GM21360 (cell line): ENCODE data around the gene LRRC53.

Experiments used
- ATAC-seq: cut with Tn5 transposase; IDR thresholded peaks from one replicate; pipeline ENCODE4 v1.9.1; 2021; ENCODE audit warnings: mild to moderate bottlenecking, moderate library complexity; ENCODE audit not compliant: unreplicated experiment

Gene LRRC53

DNA sequence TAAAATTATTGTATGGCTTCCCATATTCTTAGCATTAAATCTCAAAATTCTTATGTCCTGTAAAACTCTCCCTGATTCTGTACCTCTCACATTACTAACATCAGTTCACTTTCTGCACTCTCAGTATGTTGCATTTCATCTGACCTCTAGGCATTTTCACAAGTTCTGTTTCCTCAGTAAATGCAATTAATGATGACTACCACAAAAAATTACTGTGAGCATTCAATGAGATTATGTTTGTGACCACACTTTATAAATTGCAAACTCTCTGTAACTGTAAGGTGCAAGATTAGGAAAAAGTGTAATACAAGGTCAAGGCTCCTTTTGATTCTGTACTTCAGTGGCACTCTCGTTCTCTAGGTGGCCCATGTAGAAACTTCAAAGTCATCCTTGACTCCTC is 60.4 kb downstream of the LRRC53 start:
- no peak for ATAC-seq

DNA sequence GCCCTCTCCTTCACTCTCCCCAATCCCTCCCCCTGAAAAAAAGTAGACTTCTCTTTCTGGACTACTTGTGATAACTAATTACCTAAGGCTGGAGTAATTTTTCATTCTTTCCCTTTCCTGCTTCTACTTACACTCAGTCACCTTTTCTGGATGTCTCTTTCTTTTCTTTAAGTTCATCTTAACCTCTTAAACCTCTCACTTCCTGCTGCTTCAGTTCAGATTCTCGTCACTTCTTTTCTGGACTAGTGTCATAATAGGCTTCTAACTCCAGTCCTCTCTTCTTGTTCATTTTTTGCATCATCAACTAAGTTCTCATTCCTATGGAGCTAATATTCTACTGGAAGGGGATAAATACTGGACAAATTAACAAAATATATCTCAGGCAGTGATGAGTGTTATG is 75.4 kb downstream of the LRRC53 start:
- ATAC-seq: no peak

DNA sequence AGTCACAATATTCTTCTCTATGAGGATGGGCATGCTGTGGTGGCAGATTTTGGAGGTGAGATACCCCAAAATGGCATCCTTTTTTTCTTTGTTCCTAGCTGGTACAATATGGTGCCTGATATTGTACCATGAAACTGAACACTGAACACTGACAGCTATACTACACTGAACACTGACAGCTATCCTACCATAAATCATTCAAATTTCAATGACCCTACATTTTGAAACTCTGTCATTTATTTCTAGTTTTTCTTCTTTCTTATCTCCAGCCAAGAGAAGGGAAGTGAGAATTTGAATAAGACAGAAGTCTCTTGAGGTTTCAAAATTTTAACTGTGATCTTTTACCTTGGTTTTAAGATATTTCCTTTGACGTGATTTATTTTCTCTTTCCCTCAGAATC is 76.3 kb downstream of the LRRC53 start:
- ATAC-seq: no peak

DNA sequence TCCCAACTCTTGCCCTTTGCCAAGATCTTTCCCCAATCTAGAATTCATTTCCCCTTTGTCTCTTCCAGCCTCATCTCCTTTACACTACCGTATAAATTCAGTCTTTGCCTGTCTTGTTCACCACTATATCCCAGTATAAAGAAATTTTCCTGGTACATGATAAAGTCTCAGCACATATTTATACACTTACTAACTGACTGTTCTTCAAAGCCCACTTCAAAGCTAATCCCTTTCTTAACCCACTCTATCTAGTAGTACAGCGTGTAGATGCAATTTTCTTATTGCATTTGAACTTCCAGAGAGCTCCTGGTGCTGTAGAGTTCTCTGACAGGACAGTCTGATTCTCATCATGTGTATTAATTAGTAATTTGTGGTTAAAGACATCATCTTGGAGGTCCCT is 78.1 kb downstream of the LRRC53 start:
- ATAC-seq: no peak

DNA sequence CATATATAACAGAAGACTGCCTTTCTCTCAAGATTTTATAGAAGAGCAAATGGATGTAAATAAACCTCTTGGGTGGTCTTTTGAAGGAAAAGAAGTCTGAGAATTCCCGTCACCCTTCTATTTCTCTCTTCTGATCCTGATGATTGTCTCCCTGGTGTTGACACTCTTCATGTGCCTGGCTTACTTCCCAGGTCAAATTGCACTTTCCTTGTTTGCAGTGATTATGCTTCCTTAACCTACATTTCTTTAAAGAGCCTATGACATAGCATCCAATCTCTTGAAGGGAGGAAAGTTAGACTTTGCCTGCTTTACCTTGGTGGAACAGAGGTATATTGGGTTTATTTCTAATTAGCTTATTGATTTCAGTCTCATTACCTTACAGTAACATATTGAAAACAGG is 80.1 kb downstream of the LRRC53 start:
- no peak for ATAC-seq

DNA sequence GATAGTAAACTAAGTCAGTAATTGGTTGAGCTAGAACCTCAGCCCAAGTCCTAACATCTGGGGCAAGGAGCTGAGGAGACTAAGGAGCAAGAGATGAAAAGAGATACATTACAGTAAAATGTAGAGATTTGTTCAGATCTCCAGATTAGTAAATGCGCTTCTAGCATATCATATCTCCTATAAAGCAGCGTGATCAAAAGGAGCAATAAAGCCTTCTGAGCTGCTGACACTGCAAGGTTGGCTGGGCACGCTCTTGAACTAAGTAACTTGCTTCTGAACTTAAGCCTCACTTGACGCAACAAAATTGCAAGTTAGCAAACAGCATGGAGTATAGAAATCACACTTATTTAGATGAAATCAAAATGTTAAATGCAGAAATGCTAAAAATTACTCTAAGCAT is 80.9 kb downstream of the LRRC53 start:
- ATAC-seq: no peak

DNA sequence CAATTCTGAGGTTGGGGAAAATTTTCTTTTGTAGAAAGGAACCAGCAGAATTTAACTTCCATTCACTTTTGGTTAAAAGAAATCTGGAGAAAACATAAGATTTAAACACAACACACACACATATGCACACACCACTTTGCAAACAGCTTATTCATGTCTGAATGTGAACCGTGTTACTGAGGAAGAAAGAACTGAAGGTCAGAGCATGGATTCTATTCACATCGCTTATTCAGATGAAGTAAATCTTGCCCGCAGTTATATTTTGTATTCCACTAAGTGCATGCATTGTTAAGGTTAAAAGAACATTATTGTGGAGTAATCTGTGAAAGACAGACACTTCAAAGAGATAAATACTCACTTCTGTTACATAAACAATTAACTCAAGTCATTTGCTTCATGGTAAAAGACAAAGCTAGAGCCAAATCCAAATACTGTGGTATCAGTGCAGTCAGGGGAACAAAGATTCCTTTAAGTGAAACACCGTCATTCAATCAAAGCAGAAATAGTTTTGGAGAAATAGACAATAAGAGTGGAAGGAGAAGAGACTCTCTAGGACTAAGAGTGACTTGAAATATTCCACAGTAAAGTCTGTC is 82.0 kb downstream of the LRRC53 start:
- ATAC-seq: no peak

DNA sequence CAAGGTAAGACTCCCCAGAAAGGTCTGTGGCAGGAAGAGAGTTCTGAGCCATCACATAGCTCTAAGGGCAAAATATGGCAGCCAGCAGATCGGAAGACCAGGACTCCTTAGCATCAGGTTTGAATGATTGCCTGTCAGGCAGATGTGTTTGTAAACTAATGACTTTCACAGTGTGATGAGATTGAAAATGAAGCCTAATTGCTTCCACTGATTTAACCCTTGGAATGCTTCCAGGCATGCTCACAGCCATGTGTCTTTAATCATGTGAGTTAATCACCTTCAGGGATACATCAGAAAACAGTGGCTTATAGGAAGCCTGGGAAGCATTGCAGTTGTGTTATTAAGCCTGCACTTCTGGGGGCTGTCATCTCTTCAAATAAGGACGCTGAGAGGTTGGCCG is 82.8 kb downstream of the LRRC53 start:
- no peak for ATAC-seq

DNA sequence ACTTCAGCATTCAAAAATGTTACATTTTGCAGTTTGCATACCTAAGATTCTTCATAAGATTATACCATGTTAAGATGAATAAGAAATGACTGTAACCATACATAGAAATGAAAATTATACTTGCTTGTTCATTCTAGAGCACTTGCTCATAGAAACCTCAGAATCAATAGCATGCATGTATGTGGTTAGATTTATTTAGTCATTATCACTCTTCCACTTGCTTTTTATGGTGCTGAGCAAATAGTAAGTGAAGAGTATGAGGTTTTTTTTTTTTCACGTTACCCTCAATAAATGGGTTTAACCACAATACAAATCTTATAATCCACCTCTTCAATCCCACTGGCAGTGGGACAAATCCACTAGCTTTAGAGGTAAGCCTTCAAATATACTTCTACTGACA is 84.7 kb downstream of the LRRC53 start:
- no peak for ATAC-seq

DNA sequence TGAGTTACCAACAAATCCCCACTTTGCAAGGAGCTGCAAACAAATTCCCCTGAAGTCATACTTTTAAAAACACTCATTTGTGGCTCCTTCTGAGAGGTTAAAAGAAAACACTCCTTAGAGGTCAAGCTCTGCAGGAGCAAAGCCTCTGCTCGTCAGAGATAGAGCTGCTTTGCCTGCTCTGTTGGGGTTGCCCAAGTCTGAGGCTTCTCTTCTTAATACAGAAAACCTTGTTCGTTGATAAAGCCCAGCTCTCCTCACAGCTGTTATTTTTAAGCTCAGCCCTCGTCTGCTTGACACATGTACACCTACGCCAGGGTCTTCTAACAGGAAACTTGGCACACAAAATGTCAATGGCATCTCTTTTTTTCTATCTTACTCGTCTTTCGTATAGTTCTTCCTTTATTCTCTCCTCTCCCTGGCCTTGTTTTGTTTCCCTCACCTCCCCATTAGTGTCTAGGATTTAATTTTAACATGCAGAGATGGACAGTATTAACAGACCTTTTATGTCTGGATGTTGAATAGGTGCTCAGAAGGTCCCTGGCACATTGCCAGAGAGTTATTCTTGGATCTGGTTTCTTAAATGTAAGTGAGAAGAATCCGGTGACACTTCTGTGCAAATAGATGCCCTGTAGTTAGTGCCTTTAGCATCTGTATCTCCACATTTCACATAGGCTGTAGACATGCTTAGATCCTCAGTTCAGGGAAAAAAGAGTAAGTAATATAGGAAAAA is 86.0 kb downstream of the LRRC53 start:
- no peak for ATAC-seq

DNA sequence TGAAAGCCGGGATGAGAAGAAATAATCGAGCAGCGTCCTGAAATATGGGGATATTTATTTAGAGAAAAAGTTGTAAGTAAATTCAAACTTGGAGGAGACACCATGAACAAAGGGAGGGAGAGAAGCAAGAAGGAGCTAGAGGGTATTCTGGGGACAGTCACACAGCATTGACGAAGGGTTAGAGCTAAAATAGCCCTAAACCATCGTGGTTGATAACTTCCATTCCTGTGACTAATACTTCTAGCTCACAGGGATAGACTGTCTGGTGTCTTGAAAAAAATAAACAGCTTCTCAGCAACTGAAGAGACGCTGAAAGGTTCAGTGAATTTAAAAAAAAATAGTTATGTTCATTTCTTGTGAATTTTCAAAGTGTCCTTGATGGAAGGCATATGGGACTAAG is 86.7 kb downstream of the LRRC53 start:
- ATAC-seq: no peak

DNA sequence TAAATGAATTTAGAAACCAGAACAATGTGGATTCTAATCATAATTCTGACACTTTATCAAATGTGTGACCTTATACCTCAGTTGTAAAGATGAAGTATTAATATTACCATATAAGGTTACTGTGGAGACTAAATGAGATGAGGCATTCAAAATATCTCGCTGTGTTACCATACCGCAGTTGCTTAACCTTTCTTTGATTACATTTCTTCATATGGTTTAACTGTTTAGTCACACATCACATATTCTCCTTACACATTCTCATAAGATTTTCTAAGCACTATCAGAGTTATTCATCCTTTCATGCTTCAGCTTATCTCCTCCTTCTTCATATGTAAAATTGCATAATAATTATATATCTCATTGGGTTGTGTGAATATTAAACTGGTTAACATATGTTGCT is 88.9 kb downstream of the LRRC53 start:
- no peak for ATAC-seq

DNA sequence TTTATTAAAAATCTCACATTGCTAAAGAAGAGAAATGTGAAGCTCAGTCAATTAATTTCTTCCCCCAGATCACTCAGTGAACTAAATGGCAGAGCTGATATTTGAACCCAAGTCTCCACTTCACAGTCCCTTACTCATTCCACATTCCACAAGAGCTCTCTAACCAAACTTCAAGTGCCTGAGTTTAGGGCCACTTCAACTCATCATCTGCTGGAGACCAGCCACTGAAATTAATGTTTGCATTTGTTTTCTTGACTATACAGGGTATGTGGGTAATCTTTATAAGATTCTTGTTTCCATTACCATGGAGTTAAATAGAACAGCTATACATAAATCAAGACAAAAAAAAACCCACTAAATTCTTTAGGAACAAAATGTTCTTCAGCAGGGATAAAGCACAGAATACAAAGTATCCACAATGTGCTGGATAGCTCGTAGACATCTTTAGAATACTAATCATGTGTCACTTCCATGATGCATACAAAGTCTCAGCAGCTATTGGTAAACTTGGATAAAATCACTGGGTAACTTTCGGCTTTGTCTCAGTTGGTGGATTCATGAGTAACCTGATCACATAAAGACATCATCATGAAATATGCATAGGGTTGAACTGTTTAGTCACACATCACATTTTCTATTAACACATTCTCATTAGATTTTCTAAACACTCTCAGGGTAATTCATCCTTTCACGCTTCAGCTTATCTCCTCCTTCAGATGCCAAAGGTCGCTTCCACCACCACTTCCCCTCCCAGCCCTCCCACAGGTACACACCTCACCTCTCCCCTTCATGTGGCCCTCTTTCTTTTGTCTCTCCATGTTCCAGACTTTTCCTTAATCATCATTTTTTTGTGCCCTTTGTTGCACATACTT is 89.8 kb downstream of the LRRC53 start:
- no peak for ATAC-seq

DNA sequence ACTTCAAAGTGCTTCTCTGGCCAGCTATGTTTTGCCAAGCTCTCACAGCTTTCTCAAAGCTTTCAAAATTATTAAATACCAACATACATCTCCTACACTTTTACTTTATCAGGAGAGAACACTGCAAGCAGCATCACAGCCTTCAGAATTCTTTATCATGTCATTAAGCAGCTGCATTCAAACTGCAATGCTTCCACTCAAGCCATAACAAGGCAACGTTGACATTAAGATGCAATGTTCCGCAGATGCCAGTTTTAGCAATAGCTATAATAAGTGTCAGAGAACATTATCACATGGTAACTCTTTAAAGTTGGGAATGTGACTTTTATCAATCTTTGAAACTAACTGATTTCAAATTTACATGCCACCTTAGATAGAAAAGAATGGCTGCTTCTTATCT is 91.9 kb downstream of the LRRC53 start:
- ATAC-seq: no peak
